Myocyte (in vitro differentiated cells): ENCODE measurements around the gene ERH. TPM values are rescaled to one million over a fixed set of nuclear protein-coding genes. Genes with fewer than 3 reads are reported as not detected.

ENCODE experiments used
- DNase-seq: peaks from one replicate; pipeline ENCODE4 v3.0.0-alpha.2; 2012; ENCODE audit warnings: low read depth
- total RNA-seq: library from RNA; depleted of rRNA; stranded (reverse); fragments of >200 nt; gene quantifications from 2 replicates; pipeline ENCODE4 v1.2.3, GENCODE V29; 2014

The ERH gene
- total RNA-seq, 1 donor from 2014 or later, result 70.3 TPM

- DNase-seq, result no peak
Measured at GRCh38 chr14:69356903-69357543, 41.1 kb downstream of the ERH start.

- peak; percentile 35 for DNase-seq
Measured at GRCh38 chr14:69355607-69356281, 42.4 kb downstream of the ERH start.

- DNase-seq, result no peak
Measured at GRCh38 chr14:69355154-69355597, 42.9 kb downstream of the ERH start.

DNA sequence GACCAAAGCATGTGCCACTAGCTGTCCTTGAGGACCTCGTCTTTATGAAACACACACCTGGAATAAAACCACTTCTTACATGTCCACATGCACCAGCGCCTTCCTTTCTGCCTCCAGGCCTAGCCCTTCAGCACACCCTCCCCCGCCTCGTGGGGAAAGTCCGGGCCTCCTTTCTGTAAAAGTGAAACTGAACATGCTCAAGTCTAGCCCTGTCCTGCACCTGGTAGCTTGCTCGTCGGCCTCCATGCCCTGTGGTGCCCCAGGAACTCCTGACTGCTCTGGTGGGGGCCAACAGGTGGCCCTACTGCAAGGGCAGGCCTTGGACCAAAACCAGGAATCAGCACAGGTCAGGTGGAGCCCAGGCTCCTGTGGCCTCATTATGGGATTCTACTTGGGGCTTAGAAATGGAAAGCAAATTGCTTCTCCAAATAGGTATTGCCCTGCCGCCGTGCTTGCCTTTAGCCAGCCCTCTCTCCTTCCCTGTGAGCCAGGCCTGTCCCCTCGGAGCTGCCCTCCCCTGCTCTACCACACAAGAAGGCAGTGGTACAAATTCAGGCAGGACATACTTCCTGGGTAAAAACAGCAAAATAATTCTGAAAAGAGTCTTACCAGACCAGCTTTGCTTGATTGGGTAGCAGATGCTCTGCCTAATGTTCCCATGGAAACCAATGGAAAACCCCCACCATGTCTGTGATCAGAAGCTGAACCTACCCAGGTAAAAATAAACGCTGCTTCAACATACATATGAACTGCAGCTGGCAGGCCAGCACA is 43.5 kb downstream of the ERH start:
- DNase-seq, result peak; percentile 30

DNA sequence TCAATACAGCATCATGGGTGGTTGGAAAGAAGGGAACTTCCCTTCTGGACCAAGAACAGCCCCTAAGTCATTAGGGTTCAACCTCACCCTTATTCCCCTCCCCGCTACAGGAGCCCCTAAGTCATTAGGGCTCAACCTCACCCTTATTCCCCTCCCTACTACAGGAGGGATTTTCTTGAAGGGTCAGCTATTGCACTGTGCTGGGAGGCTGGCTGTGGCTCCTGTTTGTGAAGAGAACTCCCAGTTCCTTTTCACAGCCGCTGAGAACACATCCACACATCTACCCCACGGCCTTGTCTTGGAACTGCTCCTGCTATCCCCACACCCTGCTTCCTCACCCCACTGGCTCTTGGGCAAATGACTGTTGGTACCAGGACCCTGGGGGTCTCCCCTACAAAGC is 44.9 kb downstream of the ERH start:
- no peak for DNase-seq

GRCh38 chr14:69351911-69352310 is 46.2 kb downstream of the ERH start:
- peak; percentile 26 for DNase-seq

DNA sequence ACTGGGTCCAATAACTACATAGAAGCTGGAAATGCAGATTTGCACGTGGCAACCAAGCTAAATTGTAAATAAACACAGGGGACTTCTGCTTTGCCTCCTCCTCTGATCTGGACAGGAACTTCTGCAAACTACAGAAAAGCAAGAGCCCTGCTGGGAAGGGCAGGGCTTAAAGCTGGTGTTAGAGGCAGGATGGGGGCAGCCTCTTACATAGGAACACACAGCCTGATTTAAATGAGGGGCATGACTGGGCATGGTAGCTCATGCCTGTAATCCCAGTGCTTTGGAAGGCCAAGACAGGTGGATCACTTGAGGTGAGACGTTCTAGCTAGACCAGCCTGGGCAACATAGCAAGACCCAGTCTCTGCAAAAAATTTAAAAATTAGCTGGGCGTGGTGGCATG is 46.7 kb downstream of the ERH start:
- no peak for DNase-seq

GRCh38 chr14:69350892-69351291 is 47.2 kb downstream of the ERH start:
- no peak for DNase-seq

DNA sequence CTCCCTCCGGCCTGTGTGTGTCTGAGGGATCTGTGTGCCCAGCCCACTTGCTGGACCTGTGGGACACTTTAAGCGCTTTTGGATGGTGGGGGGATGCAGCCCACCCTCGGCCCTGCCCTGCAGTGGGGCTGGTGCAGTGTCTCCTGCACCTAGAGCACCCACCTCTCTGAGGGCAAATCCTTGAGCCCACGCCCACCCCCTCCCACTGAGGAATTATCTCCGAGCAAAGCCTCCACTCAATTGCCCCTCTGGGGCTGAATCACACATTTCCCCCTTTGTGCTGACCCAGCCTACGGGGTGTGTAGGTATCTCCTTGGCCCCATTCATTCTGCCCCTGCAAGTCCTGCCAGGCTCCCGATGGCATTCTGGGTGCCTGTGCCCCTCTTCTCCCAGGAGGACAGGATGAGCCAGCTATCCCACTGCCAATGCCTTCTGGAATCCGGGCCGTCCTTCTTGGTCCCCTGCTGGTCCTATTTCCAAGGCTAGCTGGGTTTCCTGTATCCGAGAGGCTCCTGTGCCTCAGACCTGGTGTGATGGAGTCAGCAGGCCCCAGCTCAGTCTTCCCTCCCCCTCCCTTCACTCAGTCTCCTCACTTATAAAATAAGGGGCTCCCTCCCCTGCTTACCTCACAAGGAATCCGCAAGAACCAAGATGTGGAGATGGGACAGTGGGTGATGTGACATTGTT is 48.9 kb downstream of the ERH start:
- DNase-seq, result no peak

DNA sequence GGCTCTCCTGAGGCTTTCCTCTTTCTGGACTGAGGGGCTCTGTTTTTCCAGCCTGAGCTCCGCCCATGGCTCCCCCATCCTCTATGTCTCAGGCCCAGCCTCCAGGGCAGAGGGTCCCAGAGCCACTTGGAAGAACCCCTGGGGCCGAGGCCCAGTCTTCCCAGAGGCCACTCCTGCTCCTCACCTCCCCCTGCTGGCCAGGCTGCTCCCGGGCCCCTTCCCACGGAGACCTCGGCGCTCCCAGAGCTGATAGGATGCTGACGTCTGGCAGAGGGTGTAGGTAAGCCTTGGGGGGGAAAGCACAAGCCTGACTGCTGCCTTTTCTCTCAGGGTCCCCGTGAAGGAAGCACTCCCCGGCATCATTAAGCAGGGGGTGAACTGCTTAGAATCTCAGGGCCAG is 51.4 kb downstream of the ERH start:
- DNase-seq, result peak; percentile 25

GRCh38 chr14:69345402-69345801 is 52.7 kb downstream of the ERH start:
- DNase-seq, result no peak

DNA sequence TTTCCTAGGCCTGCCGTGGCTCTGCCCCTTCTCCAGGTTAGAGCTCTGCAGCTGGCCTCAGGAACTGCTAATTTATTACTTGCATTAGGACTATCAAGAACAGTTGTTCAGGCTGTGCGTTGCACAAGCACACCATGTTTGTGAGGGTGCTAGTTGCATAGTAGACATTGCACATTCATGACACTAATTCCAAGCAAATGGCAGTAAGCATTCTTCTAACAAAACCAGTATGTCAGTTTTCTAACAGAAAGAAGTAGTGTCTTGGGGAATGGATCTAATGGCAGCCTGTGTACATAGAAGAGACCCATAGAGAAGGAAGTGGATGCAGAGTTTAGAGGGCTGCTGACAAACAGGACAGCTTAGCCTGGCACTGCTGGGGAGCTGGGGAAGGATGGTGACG is 53.9 kb downstream of the ERH start:
- no peak for DNase-seq

DNA sequence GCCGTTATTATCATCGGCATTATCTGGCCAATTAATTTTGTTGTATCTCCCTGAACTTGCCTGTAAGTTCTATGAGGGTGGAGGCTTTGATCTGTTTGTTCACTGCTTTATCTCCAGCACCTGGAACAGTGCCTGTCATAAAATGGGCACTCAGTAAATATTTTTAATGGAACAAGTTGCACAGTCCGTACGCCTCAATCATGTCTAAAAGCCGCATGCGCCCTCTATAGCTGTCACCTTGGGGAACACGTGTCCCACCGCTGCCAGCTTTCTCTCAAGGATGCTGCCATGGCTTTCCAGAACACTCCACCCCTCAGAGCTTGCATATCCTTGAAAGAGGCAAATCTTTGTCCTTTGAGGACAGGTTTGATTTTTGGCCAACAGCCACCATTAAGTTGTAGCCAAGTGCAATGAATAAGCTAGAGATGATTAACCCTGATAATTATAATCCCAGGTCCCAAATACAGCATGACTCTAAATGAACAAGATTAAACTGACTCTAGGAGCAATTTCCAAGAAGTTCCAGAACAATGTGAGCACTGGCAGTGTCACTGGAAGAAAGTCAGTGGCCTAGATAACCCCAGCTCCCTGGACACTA is 55.1 kb downstream of the ERH start:
- no peak for DNase-seq

- DNase-seq, result no peak
Measured at GRCh38 chr14:69339426-69339825, 58.7 kb downstream of the ERH start.

- DNase-seq, result peak; percentile 39
Measured at GRCh38 chr14:69337984-69338383, 60.1 kb downstream of the ERH start.

DNA sequence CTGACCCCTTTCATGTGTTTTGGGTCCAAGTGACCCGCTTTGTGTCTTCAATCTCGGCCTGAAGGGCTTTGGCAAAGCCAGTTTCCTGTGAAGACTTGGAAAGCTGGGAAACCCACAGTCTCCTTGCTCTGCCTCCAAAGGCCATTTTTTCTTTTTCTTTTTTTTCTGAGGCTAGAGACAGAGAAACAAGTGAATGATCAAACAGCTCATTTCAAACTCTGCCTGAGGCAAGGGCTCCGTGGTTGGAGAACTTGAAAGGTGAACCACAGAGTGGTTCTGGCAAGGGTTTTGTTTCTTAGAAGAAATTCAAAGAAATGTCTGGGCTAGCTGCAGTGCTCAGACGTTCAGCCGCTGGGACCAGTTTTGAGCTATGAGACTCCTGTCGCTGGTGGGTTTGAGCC is 62.7 kb downstream of the ERH start:
- DNase-seq, result no peak

- DNase-seq, result no peak
Measured at GRCh38 chr14:69334576-69334975, 63.5 kb downstream of the ERH start.

- DNase-seq, result no peak
Measured at GRCh38 chr14:69333791-69334337, 64.2 kb downstream of the ERH start.

DNA sequence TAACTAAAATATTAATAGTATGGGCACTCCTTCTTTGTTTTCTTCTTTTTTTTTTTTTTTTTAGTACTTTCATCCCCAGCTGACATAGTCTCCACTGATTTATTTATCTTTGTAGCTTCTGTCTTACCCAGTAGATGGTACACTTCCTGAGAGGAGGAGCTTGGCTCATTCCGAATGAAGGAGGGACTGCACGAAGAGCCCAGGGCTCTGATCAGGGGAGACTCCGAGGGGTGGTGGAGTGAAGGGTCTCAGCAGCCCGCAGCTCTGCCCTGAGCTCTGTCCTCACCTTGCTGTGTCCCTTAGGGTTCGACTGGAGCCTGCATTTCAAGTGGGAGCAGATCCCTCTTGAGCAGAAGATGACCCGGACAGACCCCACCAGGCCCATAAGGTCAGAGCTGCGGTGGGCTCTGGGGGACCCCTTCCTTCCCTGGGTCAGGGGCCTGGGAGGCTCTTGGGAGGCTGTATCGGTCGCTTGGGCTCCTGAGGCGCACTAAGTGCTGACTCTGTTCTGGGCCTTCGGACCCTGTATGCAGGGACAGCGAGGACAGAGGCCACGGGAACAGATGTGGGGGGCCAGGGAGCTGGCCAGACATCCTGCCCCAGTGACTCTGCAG is 65.2 kb downstream of the ERH start:
- DNase-seq, result no peak

DNA sequence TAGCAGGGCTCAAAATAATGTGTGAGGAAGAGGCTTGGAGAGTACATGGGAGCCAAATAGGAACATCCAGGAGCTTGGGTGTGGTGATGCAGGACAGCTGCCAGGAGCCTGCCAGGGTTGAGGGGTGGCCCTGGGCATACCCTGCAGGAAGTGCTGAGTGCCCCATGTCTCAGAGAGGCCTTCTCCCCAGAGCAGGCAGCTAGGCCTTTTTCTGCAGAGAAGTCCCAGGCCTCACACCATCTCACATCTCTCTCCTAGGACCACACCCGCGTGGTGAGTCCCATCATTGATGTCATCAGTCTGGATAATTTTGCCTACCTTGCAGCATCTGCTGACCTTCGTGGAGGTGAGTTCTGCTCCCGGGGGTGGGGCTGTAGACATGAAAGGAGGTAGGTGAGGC is 66.9 kb downstream of the ERH start:
- no peak for DNase-seq
